Retinal pigment epithelial cell (primary cell): Measurements from ENCODE around the gene ZNF441.
A peak's percentile ranks its signal among the peaks of the same experiment; 100 is the strongest.
"Not testable (repeated sequence)": the region's sequence is repeated elsewhere in the genome, so short reads cannot be mapped to it uniquely, and the experiment has no call there.

ENCODE experiments used
- DNase-seq: peaks from one replicate; pipeline ENCODE4 v3.0.0-alpha.2; 2010; ENCODE audit warnings: low read depth
- H3K4me3 ChIP-seq: 2 replicates; pipeline ENCODE4 v1.5.1; 2011; ENCODE audit warnings: mild to moderate bottlenecking, low read length, control low read depth, moderate library complexity
- CTCF ChIP-seq: conservative IDR thresholded peaks from 2 replicates; pipeline ENCODE4 v1.5.1; 2011; ENCODE audit warnings: low read depth, low read length, control low read depth, inconsistent platforms

ZNF441 gene

DNA sequence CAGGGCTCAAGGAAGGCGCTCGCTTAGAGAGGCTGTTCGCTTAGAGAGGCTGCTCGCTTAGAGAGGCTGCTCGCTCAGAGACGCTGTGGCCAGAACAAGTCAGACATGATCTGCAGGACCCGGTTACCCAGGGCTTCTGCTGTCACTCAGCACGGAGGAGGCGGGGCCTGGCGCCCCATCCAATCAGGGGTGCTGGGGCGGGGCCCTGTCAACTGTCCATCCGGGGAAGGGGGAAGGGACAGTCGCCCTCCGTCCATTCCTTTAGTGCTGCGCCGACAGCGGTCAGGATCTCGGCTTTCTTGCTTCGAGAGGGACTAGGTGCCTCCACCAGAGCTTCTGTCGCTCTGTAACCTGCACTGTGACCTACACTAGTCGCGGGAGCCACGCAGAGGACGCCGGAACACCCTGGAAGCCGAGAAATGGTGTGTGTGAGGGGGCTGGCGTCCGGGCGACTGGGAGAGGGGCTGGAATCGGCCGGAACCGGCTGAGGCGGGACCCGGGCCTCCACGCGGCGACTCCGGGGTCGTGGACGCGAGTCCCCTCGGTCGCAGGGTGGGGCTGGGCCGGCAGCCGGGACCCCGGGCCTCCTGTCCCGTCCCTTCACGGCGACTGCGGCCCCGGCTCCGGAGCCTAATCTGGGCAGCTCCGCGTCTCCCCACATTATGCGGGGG lies 47.4 kb downstream of the ZNF441 start, which contains the start of gene ZNF440:
Gene ZNF440, plus strand, starts transcription at position 245 of the 671 bp plus-strand sequence. Its CDS starts 175 bp downstream, at position 420.
- DNase-seq, result peak; percentile 81
- H3K4me3 ChIP-seq, result peak within 1 kb of the TSS; percentile 97
- no peak for TF ChIP-seq CTCF

- no peak for DNase-seq
- H3K4me3 ChIP-seq, result peak overlapping the region; percentile 97
- no peak for TF ChIP-seq CTCF
Observed at GRCh38 chr19:11814700-11815035, 47.9 kb downstream of the ZNF441 start.

- no peak for TF ChIP-seq CTCF
- DNase-seq, result no peak
- no peak overlapping the region for H3K4me3 ChIP-seq
Observed at GRCh38 chr19:11821474-11822109, 54.8 kb downstream of the ZNF441 start.

DNA sequence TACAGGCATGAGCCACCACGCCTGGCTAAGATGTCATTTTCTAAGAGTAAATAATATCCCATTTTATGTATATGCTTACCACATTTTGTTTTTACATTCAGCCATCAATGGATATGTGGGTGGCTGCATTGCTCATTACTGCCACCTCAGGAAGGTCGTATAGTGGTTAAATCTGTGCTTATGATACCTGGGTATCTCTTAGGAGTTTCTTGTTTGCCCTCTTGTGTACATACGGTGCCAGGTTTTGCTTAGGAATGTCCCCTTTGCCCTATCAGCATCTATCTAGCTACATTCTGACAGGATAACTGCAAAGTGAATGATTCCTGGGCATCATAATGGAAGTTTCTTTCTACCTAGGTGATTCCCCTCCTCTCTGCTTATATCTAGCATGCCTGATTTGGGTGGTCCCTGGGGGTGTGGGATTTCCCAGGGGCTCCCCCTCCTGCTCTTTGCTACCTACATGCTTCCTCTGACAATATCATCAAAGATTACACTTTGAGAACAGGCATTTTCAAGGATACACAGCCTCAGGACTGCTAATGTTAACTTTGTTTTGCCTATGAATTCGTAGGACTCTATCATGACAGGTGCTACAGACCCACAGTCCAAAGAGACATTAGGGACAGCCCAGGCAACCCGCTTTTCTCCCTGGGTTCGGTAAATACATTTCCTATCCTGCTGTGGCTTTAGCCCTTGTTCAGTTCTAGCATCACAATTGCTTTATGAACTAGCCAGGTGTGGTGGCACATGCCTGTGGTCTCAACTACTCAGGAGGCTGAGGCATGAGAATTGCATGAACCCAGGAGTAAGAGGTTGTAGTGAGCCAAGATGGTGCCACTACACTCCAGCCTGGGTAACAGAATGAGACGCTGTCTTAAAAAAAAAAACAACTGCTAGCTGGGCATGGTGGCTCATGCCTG lies 62.4 kb downstream of the ZNF441 start:
- H3K4me3 ChIP-seq, DNase-seq: not testable (repeated sequence)

DNA sequence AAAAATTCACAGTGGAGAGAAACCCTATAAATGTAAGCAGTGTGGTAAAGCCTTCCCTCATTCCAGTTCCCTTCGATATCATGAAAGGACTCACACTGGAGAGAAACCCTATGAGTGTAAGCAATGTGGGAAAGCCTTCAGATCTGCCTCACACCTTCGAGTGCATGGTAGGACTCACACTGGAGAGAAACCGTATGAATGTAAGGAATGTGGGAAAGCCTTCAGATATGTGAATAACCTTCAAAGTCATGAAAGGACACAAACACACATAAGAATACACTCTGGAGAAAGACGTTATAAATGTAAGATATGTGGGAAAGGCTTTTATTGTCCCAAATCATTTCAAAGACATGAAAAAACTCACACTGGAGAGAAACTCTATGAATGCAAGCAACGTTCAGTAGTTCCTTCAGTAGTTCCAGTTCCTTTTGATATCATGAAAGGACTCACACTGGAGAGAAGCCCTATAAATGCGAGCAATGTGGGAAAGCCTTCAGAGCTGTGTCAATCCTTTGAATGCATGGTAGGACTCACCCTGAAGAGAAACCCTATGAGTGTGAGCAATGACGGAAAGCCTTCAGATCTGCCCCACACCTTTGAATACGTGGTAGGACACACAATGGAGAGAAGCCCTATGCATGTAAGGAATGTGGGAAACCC lies 65.6 kb downstream of the ZNF441 start:
- TF ChIP-seq CTCF, result no peak
- H3K4me3 ChIP-seq, result no peak overlapping the region
- DNase-seq, result no peak

- H3K4me3 ChIP-seq, result no peak overlapping the region
- no peak for DNase-seq
- no peak for TF ChIP-seq CTCF
Observed at GRCh38 chr19:11833541-11833940, 66.7 kb downstream of the ZNF441 start.
